Cardiac ventricle fibroblast (primary cell): ENCODE results near the gene EGFR. TPM values are rescaled to one million over a fixed set of nuclear protein-coding genes. Genes with fewer than 3 reads are reported as not detected.

Experiments used
- total RNA-seq: library from RNA; depleted of rRNA; stranded (reverse); fragments of >200 nt; gene quantifications from 2 replicates; pipeline ENCODE4 v1.2.3, GENCODE V29; 2015

The EGFR gene
- 40.8 and 46.0 TPM in 2 replicates for total RNA-seq

GRCh38 chr7:55018361-55019190, at the start of gene EGFR:
Gene EGFR, plus strand, starts transcription at chr7:55019017. Its CDS starts 261 bp downstream, at chr7:55019278.

